MCF 10A (cell line): Measurements from ENCODE around the gene PHLPP1. TPM values are rescaled to one million over a fixed set of nuclear protein-coding genes. Genes with fewer than 3 reads are reported as not detected.

Experiments
- BruUV-seq: library from RNA; stranded (reverse); fragments of 400-500 nt; replicated peaks from 2 replicates; lab custom pipeline; 2021; lab: Mats Ljungman, UMichigan
- CTCF ChIA-PET: fragments of 300-600 bp; sonication (Branson Sonifier 250); formaldehyde crosslinking; extraction: SDS; loops from one replicate; lab custom pipeline; 2021; ENCODE audit warnings: antibody characterized with exemption, inconsistent platforms; lab: Yijun Ruan, JAX
- POLR2A ChIA-PET: fragments of 300-600, 350-650 bp; sonication (Branson Sonifier 250); formaldehyde crosslinking; extraction: SDS; loops from one replicate; lab custom pipeline; 2020; ENCODE audit warnings: antibody characterized with exemption, inconsistent platforms; lab: Yijun Ruan, JAX
- DNase-seq: peaks from one replicate; pipeline ENCODE4 v3.0.0-alpha.2; 2018; ENCODE audit not compliant: unreplicated experiment
- H3K27ac Mint-ChIP-seq: one replicate; pipeline ENCODE4 v1.8.0; 2022; ENCODE audit warnings: mild to moderate bottlenecking, low read depth, mixed read lengths; ENCODE audit not compliant: unreplicated experiment
- H3K27me3 Mint-ChIP-seq: one replicate; pipeline ENCODE4 v1.8.0; 2022; ENCODE audit warnings: mixed read lengths; ENCODE audit not compliant: insufficient read depth, unreplicated experiment
- H3K36me3 Mint-ChIP-seq: one replicate; pipeline ENCODE4 v1.8.0; 2022; ENCODE audit warnings: mild to moderate bottlenecking, moderate library complexity, mixed read lengths; ENCODE audit not compliant: insufficient read depth, unreplicated experiment
- H3K4me1 Mint-ChIP-seq: one replicate; pipeline ENCODE4 v1.8.0; 2022; ENCODE audit warnings: mixed read lengths; ENCODE audit not compliant: insufficient read depth, unreplicated experiment
- H3K4me3 Mint-ChIP-seq: one replicate; pipeline ENCODE4 v1.8.0; 2022; ENCODE audit warnings: mild to moderate bottlenecking, moderate library complexity, mixed read lengths; ENCODE audit not compliant: unreplicated experiment
- H3K9me3 Mint-ChIP-seq: one replicate; pipeline ENCODE4 v1.8.0; 2022; ENCODE audit warnings: mixed read lengths; ENCODE audit not compliant: unreplicated experiment
- intact Hi-C: fragments of 100-400 bp; cut with micrococcal nuclease; formaldehyde crosslinking; loops from 2 replicates; pipeline ENCODE4 v1.14.1; 2022
- total RNA-seq: library from RNA; stranded (reverse); gene quantifications from 2 replicates; pipeline ENCODE4 v1.2.3, GENCODE V29; 2022
- TF ChIP-seq, protein P1 (sequence below): fragments of 200-600 bp; IDR thresholded peaks from one replicate; pipeline ENCODE4 v1.8.0; 2022; ENCODE audit warnings: antibody characterized with exemption, mild to moderate bottlenecking; ENCODE audit not compliant: unreplicated experiment

The PHLPP1 gene
- total RNA-seq, 1 experiment from 2014 or later: 13.1 TPM

DNA sequence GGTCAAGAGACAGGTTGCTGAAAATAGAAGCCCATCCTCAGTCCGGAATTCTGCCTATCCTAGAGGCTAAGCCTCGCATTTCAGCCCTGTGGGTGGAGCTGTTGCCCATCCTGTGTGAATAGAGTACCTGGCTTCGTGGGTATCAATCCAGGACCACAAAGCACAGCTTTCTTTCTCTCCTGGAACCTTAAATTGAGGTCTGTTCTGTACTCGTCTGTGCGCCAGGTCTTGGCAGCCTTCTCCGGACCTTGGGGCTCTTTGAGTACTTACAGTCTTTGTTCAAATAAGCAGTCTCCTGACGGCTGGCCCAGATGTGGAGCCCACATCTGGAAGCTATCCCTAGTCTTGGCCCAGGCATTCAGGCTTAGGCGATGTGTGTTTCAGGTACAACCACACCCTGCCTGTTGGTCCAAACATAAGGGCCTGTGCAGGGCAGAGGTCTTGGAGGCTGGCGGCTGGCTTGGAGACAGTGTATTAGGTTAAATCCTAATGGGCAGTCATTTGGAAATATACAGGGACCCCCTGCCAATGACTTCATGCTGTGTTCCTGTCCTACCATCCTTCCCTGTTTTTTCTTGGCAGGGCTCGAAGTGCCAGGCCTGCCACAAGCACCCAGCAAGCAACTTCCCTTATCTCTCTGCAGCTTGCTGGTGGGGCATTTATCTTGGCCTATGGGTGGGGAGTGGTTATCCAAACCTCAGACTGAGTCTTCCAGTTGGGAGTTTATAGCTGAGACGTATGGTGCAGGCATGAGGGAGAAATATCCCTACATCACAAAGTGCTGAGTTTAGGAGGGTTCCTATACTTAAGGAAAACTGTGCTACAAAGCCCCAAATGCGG, 310.1 kb downstream of the PHLPP1 start:
- Mint-ChIP-seq H3K4me1 (no peaks in the 10 kb centered on the region), H3K9me3 (no peaks in the 10 kb centered on the region), H3K27ac (no peak overlapping the region), H3K27me3 (peaks cover 13% of the 10 kb centered on the region), H3K36me3 (no peaks in the 10 kb centered on the region), H3K4me3 (no peak overlapping the region)
- TF ChIP-seq, protein P1, sequence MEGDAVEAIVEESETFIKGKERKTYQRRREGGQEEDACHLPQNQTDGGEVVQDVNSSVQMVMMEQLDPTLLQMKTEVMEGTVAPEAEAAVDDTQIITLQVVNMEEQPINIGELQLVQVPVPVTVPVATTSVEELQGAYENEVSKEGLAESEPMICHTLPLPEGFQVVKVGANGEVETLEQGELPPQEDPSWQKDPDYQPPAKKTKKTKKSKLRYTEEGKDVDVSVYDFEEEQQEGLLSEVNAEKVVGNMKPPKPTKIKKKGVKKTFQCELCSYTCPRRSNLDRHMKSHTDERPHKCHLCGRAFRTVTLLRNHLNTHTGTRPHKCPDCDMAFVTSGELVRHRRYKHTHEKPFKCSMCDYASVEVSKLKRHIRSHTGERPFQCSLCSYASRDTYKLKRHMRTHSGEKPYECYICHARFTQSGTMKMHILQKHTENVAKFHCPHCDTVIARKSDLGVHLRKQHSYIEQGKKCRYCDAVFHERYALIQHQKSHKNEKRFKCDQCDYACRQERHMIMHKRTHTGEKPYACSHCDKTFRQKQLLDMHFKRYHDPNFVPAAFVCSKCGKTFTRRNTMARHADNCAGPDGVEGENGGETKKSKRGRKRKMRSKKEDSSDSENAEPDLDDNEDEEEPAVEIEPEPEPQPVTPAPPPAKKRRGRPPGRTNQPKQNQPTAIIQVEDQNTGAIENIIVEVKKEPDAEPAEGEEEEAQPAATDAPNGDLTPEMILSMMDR: peak; percentile 41
- CTCF ChIA-PET: interaction anchor here (0.5 to 4.9 kb wide), 10 partner anchors 8 to 397 kb away, joined by 3 to 22 read pairs (median 4); partner anchors contain the start of gene VPS4B
- POLR2A ChIA-PET: interaction anchor here (0.8 kb wide), 2 partner anchors 8 to 297 kb away, joined by 3 to 5 read pairs; no protein-coding TSS in a partner anchor
- no TSS peak for BruUV-seq
- peak; percentile 56 for DNase-seq
- intact Hi-C loops: loop anchor here (2.0 to 5.0 kb wide), 3 partner anchors 47 to 413 kb away; no protein-coding TSS in a partner anchor

DNA sequence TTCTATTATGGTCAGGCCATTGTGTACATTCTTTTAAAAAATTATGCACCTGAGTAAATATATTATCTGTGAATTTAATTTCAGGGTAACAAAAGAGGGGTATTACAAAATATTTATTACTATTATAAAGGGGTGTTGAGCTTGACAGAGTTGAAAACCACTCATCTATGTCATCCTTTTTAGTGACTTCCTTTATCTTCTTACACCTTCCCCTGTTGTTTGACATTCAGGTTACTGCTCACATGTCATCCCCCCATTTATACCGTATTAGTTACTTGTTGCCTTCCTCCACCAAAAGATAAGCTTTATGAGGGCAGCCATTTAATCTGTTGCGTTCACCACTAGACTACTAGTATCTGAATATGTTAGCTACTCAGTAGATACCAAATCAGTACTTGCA, 313.0 kb downstream of the PHLPP1 start:
- no peaks in the 10 kb centered on the region for H3K4me1 Mint-ChIP-seq
- no peak overlapping the region for H3K4me3 Mint-ChIP-seq
- DNase-seq: no peak
- ChIA-PET POLR2A (no interaction called here), CTCF (interaction anchor here (4.9 kb wide), 1 partner anchor 11 kb away, joined by 22 read pairs; no protein-coding TSS in a partner anchor)
- peaks cover 6% of the 10 kb centered on the region for H3K9me3 Mint-ChIP-seq
- H3K36me3 Mint-ChIP-seq: no peaks in the 10 kb centered on the region
- no TSS peak for BruUV-seq
- intact Hi-C loops: loop anchor here (5.0 kb wide), 1 partner anchor 44 kb away; no protein-coding TSS in a partner anchor
- TF ChIP-seq, protein P1: no peak
- peaks cover 13% of the 10 kb centered on the region for H3K27me3 Mint-ChIP-seq
- no peak overlapping the region for H3K27ac Mint-ChIP-seq

Other genes with a start within 250 kb of the PHLPP1 start
- 14.6 and 15.0 TPM in 2 replicates for gene ZCCHC2, start 192.5 kb upstream of the PHLPP1 start, total RNA-seq